Limb (tissue), 2 donors: Measurements from ENCODE around the gene MRPS18C.

Source experiments
- DNase-seq, 2 donors: peaks; one replicate each; pipeline ENCODE4 v3.0.0-alpha.2; 2016; ENCODE audit errors: extremely low spot score in 2 of 2

Gene MRPS18C

GRCh38 chr4:83455281-83456183 is at the start of gene MRPS18C, which contains the start of gene HELQ:
Gene MRPS18C, plus strand, starts transcription at chr4:83456058. Its CDS starts 20 bp downstream, at chr4:83456078.
Gene HELQ, minus strand, starts transcription at chr4:83455823. Its CDS starts 130 bp downstream, at chr4:83455693.
- peak; percentile 95 to 100 for DNase-seq

GRCh38 chr4:83408908-83409307 is 47.0 kb upstream of the MRPS18C start:
- no peak for DNase-seq

GRCh38 chr4:83413676-83414075 is 42.2 kb upstream of the MRPS18C start:
- DNase-seq, result no peak

- no peak for DNase-seq
Observed at GRCh38 chr4:83417566-83417965, 38.3 kb upstream of the MRPS18C start.

GRCh38 chr4:83418211-83418610 is 37.6 kb upstream of the MRPS18C start:
- peak in 1 of 2 donors; percentile 2 for DNase-seq

- DNase-seq, result no peak
Observed at GRCh38 chr4:83431200-83431599, 24.7 kb upstream of the MRPS18C start.

GRCh38 chr4:83436680-83437079 is 19.2 kb upstream of the MRPS18C start:
- no peak for DNase-seq

- no peak for DNase-seq
Observed at GRCh38 chr4:83438719-83439118, 17.1 kb upstream of the MRPS18C start.

GRCh38 chr4:83440148-83440814 is 15.6 kb upstream of the MRPS18C start:
- DNase-seq, result no peak

GRCh38 chr4:83440899-83441298 is 15.0 kb upstream of the MRPS18C start:
- no peak for DNase-seq

GRCh38 chr4:83449009-83449408 is 6.8 kb upstream of the MRPS18C start:
- no peak for DNase-seq

GRCh38 chr4:83454686-83455085 is 1.2 kb upstream of the MRPS18C start:
- DNase-seq, result no peak

- DNase-seq, result no peak
Observed at GRCh38 chr4:83456184-83456501, 285 bp downstream of the MRPS18C start.

GRCh38 chr4:83473423-83473822 is 17.6 kb downstream of the MRPS18C start:
- no peak for DNase-seq

- no peak for DNase-seq
Observed at GRCh38 chr4:83473966-83474365, 18.1 kb downstream of the MRPS18C start.

- DNase-seq, result peak; percentile 97
Observed at GRCh38 chr4:83484500-83485461, 28.9 kb downstream of the MRPS18C start, which contains the start of gene ABRAXAS1. Gene ABRAXAS1, minus strand, starts transcription at chr4:83485100. Its CDS starts 28 bp downstream, at chr4:83485072.

GRCh38 chr4:83486457-83487129 is 30.7 kb downstream of the MRPS18C start:
- no peak for DNase-seq

GRCh38 chr4:83489711-83490326 is 34.0 kb downstream of the MRPS18C start:
- DNase-seq, result no peak

GRCh38 chr4:83490876-83491450 is 35.1 kb downstream of the MRPS18C start:
- peak in 1 of 2 donors; percentile 8 for DNase-seq
